HUES6 (cell line): ENCODE results near the gene TADA2B.

Experiments used
- H3K27ac ChIP-seq: 2 replicates; pipeline ENCODE4 v1.7.0; 2013; ENCODE audit warnings: low read depth, mild to moderate bottlenecking, low read length, inconsistent platforms
- H3K27me3 ChIP-seq: 2 replicates; pipeline ENCODE4 v1.6.1; 2013; ENCODE audit warnings: low read length; ENCODE audit not compliant: control insufficient read depth, insufficient read depth
- H3K36me3 ChIP-seq: 2 replicates; pipeline ENCODE4 v1.6.1; 2013; ENCODE audit warnings: low read length; ENCODE audit not compliant: control insufficient read depth, insufficient read depth
- H3K4me1 ChIP-seq: 2 replicates; pipeline ENCODE4 v1.6.1; 2013; ENCODE audit warnings: low read length; ENCODE audit not compliant: control insufficient read depth, insufficient read depth
- H3K4me3 ChIP-seq: 2 replicates; pipeline ENCODE4 v1.5.1; 2013; ENCODE audit warnings: low read depth, low read length
- H3K9ac ChIP-seq: one replicate; pipeline ENCODE4 v1.6.1; 2013; ENCODE audit warnings: mild to moderate bottlenecking, low read length
- H3K9me3 ChIP-seq: 2 replicates; pipeline ENCODE4 v1.6.1; 2013; ENCODE audit warnings: low read depth, low read length; ENCODE audit not compliant: control insufficient read depth, insufficient read depth

Gene TADA2B

GRCh38 chr4:7027913-7028312 is 15.3 kb upstream of the TADA2B start:
- Histone ChIP-seq H3K4me3 (no peak overlapping the region), H3K36me3 (peaks cover 77% of the 10 kb centered on the region), H3K4me1 (no peaks in the 10 kb centered on the region), H3K9ac (no peak overlapping the region), H3K9me3 (no peaks in the 10 kb centered on the region), H3K27me3 (no peaks in the 10 kb centered on the region), H3K27ac (no peak overlapping the region)

- no peaks in the 10 kb centered on the region for H3K9me3 ChIP-seq
- H3K4me1 ChIP-seq = no peaks in the 10 kb centered on the region
- no peaks in the 10 kb centered on the region for H3K27me3 ChIP-seq
- H3K27ac ChIP-seq = no peak overlapping the region
- H3K9ac ChIP-seq = no peak overlapping the region
- peaks cover 67% of the 10 kb centered on the region for H3K36me3 ChIP-seq
- H3K4me3 ChIP-seq = no peak overlapping the region
Observed at GRCh38 chr4:7029212-7029611, 14.0 kb upstream of the TADA2B start.

- no peak overlapping the region for H3K4me3 ChIP-seq
- no peaks in the 10 kb centered on the region for H3K9me3 ChIP-seq
- no peak overlapping the region for H3K27ac ChIP-seq
- no peaks in the 10 kb centered on the region for H3K4me1 ChIP-seq
- no peak overlapping the region for H3K9ac ChIP-seq
- no peaks in the 10 kb centered on the region for H3K27me3 ChIP-seq
- peaks cover 63% of the 10 kb centered on the region for H3K36me3 ChIP-seq
Observed at GRCh38 chr4:7029921-7030320, 13.3 kb upstream of the TADA2B start.

GRCh38 chr4:7030856-7031255 is 12.3 kb upstream of the TADA2B start:
- Histone ChIP-seq H3K9me3 (no peaks in the 10 kb centered on the region), H3K27ac (no peak overlapping the region), H3K36me3 (peaks cover 53% of the 10 kb centered on the region), H3K9ac (no peak overlapping the region), H3K4me1 (no peaks in the 10 kb centered on the region), H3K27me3 (no peaks in the 10 kb centered on the region), H3K4me3 (no peak overlapping the region)

GRCh38 chr4:7031558-7032449 is 11.4 kb upstream of the TADA2B start:
- no peaks in the 10 kb centered on the region for H3K9me3 ChIP-seq
- H3K36me3 ChIP-seq = peaks cover 51% of the 10 kb centered on the region
- no peak overlapping the region for H3K9ac ChIP-seq
- no peak overlapping the region for H3K4me3 ChIP-seq
- no peaks in the 10 kb centered on the region for H3K27me3 ChIP-seq
- H3K4me1 ChIP-seq = no peaks in the 10 kb centered on the region
- H3K27ac ChIP-seq = no peak overlapping the region

- Histone ChIP-seq H3K27ac (no peak overlapping the region), H3K27me3 (no peaks in the 10 kb centered on the region), H3K36me3 (peaks cover 45% of the 10 kb centered on the region), H3K4me3 (no peak overlapping the region), H3K9ac (no peak overlapping the region), H3K9me3 (no peaks in the 10 kb centered on the region), H3K4me1 (no peaks in the 10 kb centered on the region)
Observed at GRCh38 chr4:7032596-7032995, 10.6 kb upstream of the TADA2B start.

- H3K4me1 ChIP-seq = no peaks in the 10 kb centered on the region
Observed at GRCh38 chr4:7034262-7035081, 8.7 kb upstream of the TADA2B start.

GRCh38 chr4:7037425-7037824 is 5.7 kb upstream of the TADA2B start:
- Histone ChIP-seq H3K27me3 (peaks cover 19% of the 10 kb centered on the region), H3K9me3 (no peaks in the 10 kb centered on the region), H3K4me1 (peaks cover 5% of the 10 kb centered on the region), H3K27ac (no peak overlapping the region), H3K9ac (no peak overlapping the region), H3K36me3 (peaks cover 4% of the 10 kb centered on the region), H3K4me3 (no peak overlapping the region)

More at GRCh38 chr4:7034262-7035081, 8.7 kb upstream of the TADA2B start:
- Histone ChIP-seq H3K27me3 (no peaks in the 10 kb centered on the region), H3K9me3 (no peaks in the 10 kb centered on the region), H3K9ac (no peak overlapping the region), H3K4me3 (no peak overlapping the region), H3K36me3 (peaks cover 31% of the 10 kb centered on the region), H3K27ac (no peak overlapping the region)

- H3K27ac ChIP-seq = no peak overlapping the region
- peaks cover 27% of the 10 kb centered on the region for H3K27me3 ChIP-seq
- no peaks in the 10 kb centered on the region for H3K36me3 ChIP-seq
- H3K4me1 ChIP-seq = peaks cover 15% of the 10 kb centered on the region
- no peak overlapping the region for H3K9ac ChIP-seq
- H3K9me3 ChIP-seq = no peaks in the 10 kb centered on the region
- H3K4me3 ChIP-seq = no peak overlapping the region
Observed at GRCh38 chr4:7040765-7041164, 2.4 kb upstream of the TADA2B start.

- Histone ChIP-seq H3K9ac (no peak overlapping the region), H3K4me3 (no peak overlapping the region), H3K9me3 (no peaks in the 10 kb centered on the region), H3K27me3 (peaks cover 27% of the 10 kb centered on the region), H3K36me3 (no peaks in the 10 kb centered on the region), H3K27ac (no peak overlapping the region), H3K4me1 (peaks cover 18% of the 10 kb centered on the region)
Observed at GRCh38 chr4:7041246-7041645, 1.9 kb upstream of the TADA2B start.
